Body of pancreas (tissue), 4 donors: ENCODE data around the gene LEAP2. TPM values are rescaled to one million over a fixed set of nuclear protein-coding genes. Genes with fewer than 3 reads are reported as not detected.
A peak's percentile ranks its signal among the peaks of the same experiment; 100 is the strongest.

Source experiments
- ATAC-seq: fragments of 150-250 bp; one replicate; pipeline ENCODE4 v1.9.1; 2016
- DNase-seq, 4 donors: peaks; one replicate each; pipeline ENCODE4 v3.0.0-alpha.2; 2019
- H3K27ac ChIP-seq, 4 donors: fragments of 200-600 bp; sonication (generic); 1 replicate in 3 of 4; 2 replicates in 1 of 4; pipeline versions ENCODE4 v1.5.1 to v1.6.1; 2016 to 2019; ENCODE audit warnings: mild to moderate bottlenecking in 1 of 4, mixed read lengths in 1 of 4, moderate library complexity in 1 of 4
- H3K27me3 ChIP-seq, 2 donors: fragments of 200-600 bp; sonication (generic); one replicate each; pipeline ENCODE4 v1.6.0; 2016; ENCODE audit warnings: mild to moderate bottlenecking in 1 of 2
- H3K36me3 ChIP-seq, 2 donors: fragments of 200-600 bp; sonication (generic); replicated peaks in 1 of 2; 2 replicates each; pipeline ENCODE4 v1.5.1; 2016; ENCODE audit warnings: low read depth in 2 of 2; ENCODE audit not compliant: insufficient read depth in 1 of 2
- H3K4me1 ChIP-seq: fragments of 200-600 bp; sonication (generic); one replicate; pipeline ENCODE4 v1.6.0; 2016
- H3K4me3 ChIP-seq, 2 donors: fragments of 200-600 bp; sonication (generic); 1 replicate in 1 of 2; 2 replicates in 1 of 2; pipeline ENCODE4 v1.5.1; 2016 to 2019
- H3K9me3 ChIP-seq, 3 donors: fragments of 200-600 bp; sonication (generic); 1 replicate in 2 of 3; 2 replicates in 1 of 3; pipeline ENCODE4 v1.5.1; 2016
- POLR2A ChIP-seq, 3 donors: fragments of 450-650 bp; IDR thresholded peaks; one replicate each; pipeline ENCODE4 v1.6.1; 2016; ENCODE audit warnings: antibody characterized with exemption in 3 of 3, mild to moderate bottlenecking in 2 of 3
- WGBS, 2 donors: methylation state at CpG; one replicate each; pipeline ENCODE4 v1.1.5; 2017; 5-methylcytosine and 5-hydroxymethylcytosine counted together
- intact Hi-C: fragments of 100-400 bp; cut with DNase I; formaldehyde crosslinking; loops from one replicate; pipeline ENCODE4 v1.15.1; 2023
- total RNA-seq, 2 donors: library from RNA; depleted of rRNA; stranded (reverse); fragments of >200 nt; gene quantifications; one replicate each; pipeline ENCODE4 v1.1.0, GENCODE V29; 2016
- TF ChIP-seq, protein P1 (sequence below), 7 experiments: fragments of 450-650 bp in 4 of 7; fragments of 200-600 bp in 3 of 7; sonication (generic) in 3 of 7; IDR thresholded peaks; one replicate each; pipeline ENCODE4 v1.5.1; 2016 to 2019; ENCODE audit warnings: antibody characterized with exemption in 7 of 7

LEAP2 gene
- total RNA-seq, 2 donors from 2014 or later: 3.4 to 9.6 TPM

DNA sequence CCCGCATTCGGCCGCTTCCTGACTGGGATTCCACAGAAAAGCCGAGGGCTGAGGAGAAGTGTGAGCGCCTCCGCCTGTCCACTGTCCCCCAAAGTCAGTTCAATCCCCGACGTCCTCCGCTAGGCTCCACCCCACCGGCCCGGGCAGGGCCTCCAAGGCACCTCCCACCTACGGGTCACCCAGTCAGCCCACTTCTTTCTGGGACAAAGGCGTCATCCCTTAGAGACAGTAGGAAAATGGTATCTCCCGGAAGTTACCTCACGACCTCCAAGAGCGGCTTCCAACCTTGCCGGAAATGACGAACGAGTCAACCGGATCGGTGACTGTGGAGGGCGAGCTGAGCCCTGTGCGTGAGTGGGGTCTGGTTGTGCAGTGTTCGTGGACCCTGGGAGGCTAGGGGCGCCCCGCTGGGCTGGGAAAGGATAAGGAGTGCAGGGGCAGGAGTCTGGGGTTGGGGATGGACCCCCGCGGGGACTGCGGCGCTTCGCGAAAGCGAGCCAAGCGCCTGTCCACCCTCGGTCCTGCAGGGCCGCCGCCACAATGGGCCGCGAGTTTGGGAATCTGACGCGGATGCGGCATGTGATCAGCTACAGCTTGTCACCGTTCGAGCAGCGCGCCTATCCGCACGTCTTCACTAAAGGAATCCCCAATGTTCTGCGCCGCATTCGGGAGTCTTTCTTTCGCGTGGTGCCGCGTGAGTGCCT lies 7.0 kb upstream of the LEAP2 start, which contains the start of the genes GDF9 and UQCRQ:
Gene GDF9 (minus strand): TSS at position 128 of the 704 bp plus-strand sequence. CDS start 1,936 bp downstream, outside the sequence.
Gene UQCRQ (plus strand): TSS at position 301 of the 704 bp plus-strand sequence. CDS start 240 bp downstream, at position 541.
- TF ChIP-seq, protein P1, sequence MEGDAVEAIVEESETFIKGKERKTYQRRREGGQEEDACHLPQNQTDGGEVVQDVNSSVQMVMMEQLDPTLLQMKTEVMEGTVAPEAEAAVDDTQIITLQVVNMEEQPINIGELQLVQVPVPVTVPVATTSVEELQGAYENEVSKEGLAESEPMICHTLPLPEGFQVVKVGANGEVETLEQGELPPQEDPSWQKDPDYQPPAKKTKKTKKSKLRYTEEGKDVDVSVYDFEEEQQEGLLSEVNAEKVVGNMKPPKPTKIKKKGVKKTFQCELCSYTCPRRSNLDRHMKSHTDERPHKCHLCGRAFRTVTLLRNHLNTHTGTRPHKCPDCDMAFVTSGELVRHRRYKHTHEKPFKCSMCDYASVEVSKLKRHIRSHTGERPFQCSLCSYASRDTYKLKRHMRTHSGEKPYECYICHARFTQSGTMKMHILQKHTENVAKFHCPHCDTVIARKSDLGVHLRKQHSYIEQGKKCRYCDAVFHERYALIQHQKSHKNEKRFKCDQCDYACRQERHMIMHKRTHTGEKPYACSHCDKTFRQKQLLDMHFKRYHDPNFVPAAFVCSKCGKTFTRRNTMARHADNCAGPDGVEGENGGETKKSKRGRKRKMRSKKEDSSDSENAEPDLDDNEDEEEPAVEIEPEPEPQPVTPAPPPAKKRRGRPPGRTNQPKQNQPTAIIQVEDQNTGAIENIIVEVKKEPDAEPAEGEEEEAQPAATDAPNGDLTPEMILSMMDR (IDR thresholded peaks at IDR 0.05): peak in 3 of 7 experiments; percentile 14 to 28 (median 16)
- peak; percentile 91 to 99 (median 98) for TF ChIP-seq POLR2A (IDR thresholded peaks at IDR 0.05)
- Histone ChIP-seq H3K4me1 (peaks cover 26% of the 10 kb centered on the region), H3K4me3 (peak within 1 kb of the TSS; percentile 61 to 78), H3K36me3 (no peaks in the 10 kb centered on the region), H3K27me3 (no peaks in the 10 kb centered on the region), H3K9me3 (no peaks in the 10 kb centered on the region), H3K27ac (peak within 1 kb of the TSS; percentile 91 to 96 (median 93))
- peak; percentile 94 to 99 (median 95) for DNase-seq
- 0 to 1% methylated on average over 35 to 55 of the region's 55 CpGs for WGBS, 2 donors
- ATAC-seq: peak; percentile 99
- intact Hi-C loops: no loop called here

- DNase-seq (no peak), ATAC-seq (no peak)
- Histone ChIP-seq H3K4me1 (peaks cover 32% of the 10 kb centered on the region), H3K27me3 (no peaks in the 10 kb centered on the region), H3K36me3 (no peaks in the 10 kb centered on the region), H3K27ac (peak overlapping the region; percentile 91 to 96 (median 93)), H3K4me3 (peak overlapping the region; percentile 61 to 78), H3K9me3 (no peaks in the 10 kb centered on the region)
- TF ChIP-seq POLR2A (IDR thresholded peaks at IDR 0.05): no peak
- 1 to 3% methylated on average over 5 to 13 of the region's 13 CpGs for WGBS, 2 donors
- intact Hi-C loops: no loop called here
Observed at GRCh38 chr5:132867046-132867451, 6.4 kb upstream of the LEAP2 start.

DNA sequence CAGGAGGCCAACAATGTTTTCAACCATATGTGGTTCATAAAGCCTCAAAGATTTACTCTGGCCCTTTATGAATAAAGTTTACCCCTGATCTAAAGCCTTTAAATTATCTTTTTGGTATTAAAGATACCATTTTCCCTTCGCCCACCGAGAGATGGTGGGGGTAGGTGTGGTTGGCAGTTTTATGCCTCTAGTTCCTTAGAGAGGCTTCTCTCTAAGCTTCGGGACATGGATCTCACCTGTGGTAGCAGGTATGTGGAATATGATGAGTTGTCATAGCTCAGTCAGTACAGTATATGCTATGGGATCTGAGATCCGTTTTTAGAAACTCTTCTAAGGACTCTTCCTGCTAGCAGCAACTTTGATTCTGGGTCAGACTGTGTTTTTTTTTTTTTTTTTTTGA lies 4.7 kb upstream of the LEAP2 start:
- Histone ChIP-seq H3K4me1 (peaks cover 49% of the 10 kb centered on the region), H3K9me3 (no peaks in the 10 kb centered on the region), H3K36me3 (no peaks in the 10 kb centered on the region), H3K27me3 (no peaks in the 10 kb centered on the region), H3K27ac (no peak overlapping the region), H3K4me3 (no peak overlapping the region)
- TF ChIP-seq POLR2A (IDR thresholded peaks at IDR 0.05): no peak
- TF ChIP-seq, protein P1 (IDR thresholded peaks at IDR 0.05): no peak
- intact Hi-C loops: no loop called here
- WGBS, 2 donors: 85% methylated on average over 4 of the region's 4 CpGs
- ATAC-seq (no peak), DNase-seq (no peak)

GRCh38 chr5:132870801-132871200 lies 2.7 kb upstream of the LEAP2 start:
- Histone ChIP-seq H3K36me3 (no peaks in the 10 kb centered on the region), H3K4me3 (no peak overlapping the region), H3K9me3 (no peaks in the 10 kb centered on the region), H3K27ac (peak overlapping the region in 2 of 4 donors; percentile 82), H3K27me3 (no peaks in the 10 kb centered on the region), H3K4me1 (peaks cover 53% of the 10 kb centered on the region)
- no peak for TF ChIP-seq POLR2A (IDR thresholded peaks at IDR 0.05)
- TF ChIP-seq, protein P1 (IDR thresholded peaks at IDR 0.05): no peak
- ATAC-seq (no peak), DNase-seq (no peak)
- intact Hi-C loops: no loop called here
- WGBS, 2 donors: 31 to 45% methylated on average over 2 of the region's 2 CpGs

DNA sequence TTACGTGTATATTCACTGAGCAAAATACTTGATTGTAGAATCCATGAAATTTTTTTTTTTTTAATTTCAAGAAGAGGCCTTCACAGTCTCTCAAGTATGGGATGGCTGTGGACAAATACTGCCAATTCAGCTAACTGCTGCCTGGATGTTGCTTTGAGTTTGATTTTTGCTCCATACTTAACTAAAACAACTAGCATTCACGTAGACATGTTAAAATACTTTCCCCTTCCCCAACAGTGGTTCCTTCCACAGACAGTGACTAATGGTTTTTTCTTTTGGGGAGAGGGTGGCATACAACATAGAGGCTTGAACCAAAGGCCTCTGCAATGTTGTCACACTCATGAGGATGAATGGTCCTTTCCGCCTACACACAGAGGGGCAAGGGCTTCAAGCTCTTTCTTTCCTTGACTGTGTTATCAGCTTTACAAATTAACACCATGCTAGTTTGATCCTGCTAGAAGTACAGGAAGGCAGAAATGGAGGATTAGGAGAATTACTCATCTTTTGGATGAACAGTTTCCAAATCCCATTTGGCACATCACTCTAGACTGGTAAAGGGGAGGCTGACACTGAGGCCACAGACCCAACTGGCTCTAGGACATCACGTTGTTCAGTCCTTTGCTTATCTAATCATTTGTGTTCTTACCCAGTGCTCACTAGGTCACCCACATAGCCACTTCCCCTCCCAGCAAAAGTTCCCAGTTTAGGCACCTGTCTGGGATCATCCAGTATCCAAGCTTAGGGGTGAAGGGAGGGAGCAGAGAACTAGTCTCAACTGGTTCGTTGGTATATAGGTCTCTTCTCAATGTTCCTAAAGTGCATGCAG lies 1.8 kb upstream of the LEAP2 start:
- H3K4me3 ChIP-seq: no peak overlapping the region
- peak overlapping the region; percentile 55 to 82 (median 78) for H3K27ac ChIP-seq
- 75 to 83% methylated on average over 5 of the region's 5 CpGs for WGBS, 2 donors
- DNase-seq (no peak), ATAC-seq (no peak)
- TF ChIP-seq, protein P1 (IDR thresholded peaks at IDR 0.05): no peak
- no peak for TF ChIP-seq POLR2A (IDR thresholded peaks at IDR 0.05)
- H3K36me3 ChIP-seq: no peaks in the 10 kb centered on the region
- no peaks in the 10 kb centered on the region for H3K27me3 ChIP-seq
- intact Hi-C loops: no loop called here
- H3K9me3 ChIP-seq: no peaks in the 10 kb centered on the region
- H3K4me1 ChIP-seq: peaks cover 50% of the 10 kb centered on the region
